Measurements from ENCODE around the gene CBX6. TPM values are rescaled to one million over a fixed set of nuclear protein-coding genes. Genes with fewer than 3 reads are reported as not detected.

The CBX6 gene
- polyA plus RNA-seq, 1 donor (not counting 4 experiments of a cell fraction or from before 2014, with no cell fraction given) = 4.1 TPM

GRCh38 chr22:38839686-38840085, 32.3 kb downstream of the CBX6 start:
- TF ChIP-seq CTCF (optimal IDR thresholded peaks at IDR 0.05 in 1 of 3, IDR thresholded peaks at IDR 0.05 in 1 of 3, conservative IDR thresholded peaks at IDR 0.05 in 1 of 3; ENCODE audit: extremely low read depth in 1 of 3, insufficient read depth in 2 of 3, low read length in 3 of 3) (no peak), EZH2 (IDR thresholded peaks at IDR 0.05; ENCODE audit: low read length) (no peak)
- peaks cover 55% of the 10 kb centered on the region for H3K27me3 ChIP-seq (ENCODE audit: control insufficient read depth, extremely low read depth, insufficient read depth, low read length)
- H3K4me1 ChIP-seq (ENCODE audit: control insufficient read depth, extremely low read depth, insufficient read depth, low read length) = peaks cover 3% of the 10 kb centered on the region
- no peak overlapping the region for H2AFZ ChIP-seq (ENCODE audit: control insufficient read depth, low read length)
- no peaks in the 10 kb centered on the region for H3K36me3 ChIP-seq (ENCODE audit: control insufficient read depth in 2 of 2, extremely low read depth in 1 of 2, insufficient read depth in 2 of 2, low read length in 2 of 2)
- no peak overlapping the region for H3K27ac ChIP-seq (ENCODE audit: control insufficient read depth, insufficient read depth, low read length)
- no peaks in the 10 kb centered on the region for H3K9me1 ChIP-seq (ENCODE audit: control insufficient read depth, extremely low read depth, insufficient read depth, low read length)
- H3K79me2 ChIP-seq (ENCODE audit: control insufficient read depth, insufficient read depth, low read length) = no peaks in the 10 kb centered on the region
- H4K20me1 ChIP-seq (ENCODE audit: control insufficient read depth, extremely low read depth, insufficient read depth, low read length) = peaks cover 8% of the 10 kb centered on the region
- FAIRE-seq (no peak), DNase-seq (ENCODE audit: low read depth, low spot score) (no peak)
- dilution Hi-C loops (cut with MboI; ENCODE audit: extremely low pct_ligation_motif_present, low sequenced_read_pairs) = no loop called here
- H3K4me2 ChIP-seq (ENCODE audit: control insufficient read depth, extremely low read depth, insufficient read depth, low read depth, low read length) = no peak overlapping the region
- no peaks in the 10 kb centered on the region for H3K9me3 ChIP-seq (ENCODE audit: control insufficient read depth, low read depth, low read length)
- H3K9ac ChIP-seq (ENCODE audit: control insufficient read depth, extremely low read depth, insufficient read depth, low read length) = no peak overlapping the region
- no peak overlapping the region for H3K4me3 ChIP-seq (ENCODE audit: control insufficient read depth in 2 of 3, extremely low read depth in 1 of 3, insufficient read depth in 2 of 3, low read depth in 1 of 3, low read length in 3 of 3)

GRCh38 chr22:38837414-38837928, 34.5 kb downstream of the CBX6 start:
- Histone ChIP-seq H3K36me3 (ENCODE audit: control insufficient read depth in 2 of 2, extremely low read depth in 1 of 2, insufficient read depth in 2 of 2, low read length in 2 of 2) (no peaks in the 10 kb centered on the region), H3K27ac (ENCODE audit: control insufficient read depth, insufficient read depth, low read length) (no peak overlapping the region), H3K9me3 (ENCODE audit: control insufficient read depth, low read depth, low read length) (no peaks in the 10 kb centered on the region), H4K20me1 (ENCODE audit: control insufficient read depth, extremely low read depth, insufficient read depth, low read length) (peaks cover 6% of the 10 kb centered on the region), H3K4me2 (ENCODE audit: control insufficient read depth, extremely low read depth, insufficient read depth, low read depth, low read length) (no peak overlapping the region), H3K9ac (ENCODE audit: control insufficient read depth, extremely low read depth, insufficient read depth, low read length) (no peak overlapping the region), H3K9me1 (ENCODE audit: control insufficient read depth, extremely low read depth, insufficient read depth, low read length) (no peaks in the 10 kb centered on the region), H3K27me3 (ENCODE audit: control insufficient read depth, extremely low read depth, insufficient read depth, low read length) (peaks cover 38% of the 10 kb centered on the region), H3K4me1 (ENCODE audit: control insufficient read depth, extremely low read depth, insufficient read depth, low read length) (peaks cover 3% of the 10 kb centered on the region), H3K79me2 (ENCODE audit: control insufficient read depth, insufficient read depth, low read length) (no peaks in the 10 kb centered on the region), H2AFZ (ENCODE audit: control insufficient read depth, low read length) (no peak overlapping the region), H3K4me3 (ENCODE audit: control insufficient read depth in 2 of 3, extremely low read depth in 1 of 3, insufficient read depth in 2 of 3, low read depth in 1 of 3, low read length in 3 of 3) (no peak overlapping the region)
- dilution Hi-C loops (cut with MboI; ENCODE audit: extremely low pct_ligation_motif_present, low sequenced_read_pairs) = no loop called here
- FAIRE-seq = no peak
- TF ChIP-seq CTCF (optimal IDR thresholded peaks at IDR 0.05 in 1 of 3, IDR thresholded peaks at IDR 0.05 in 1 of 3, conservative IDR thresholded peaks at IDR 0.05 in 1 of 3; ENCODE audit: extremely low read depth in 1 of 3, insufficient read depth in 2 of 3, low read length in 3 of 3) = no peak
- TF ChIP-seq EZH2 (IDR thresholded peaks at IDR 0.05; ENCODE audit: low read length) = no peak
- DNase-seq (ENCODE audit: low read depth, low spot score) = no peak
